Inflammatory macrophage treated with lipopolysaccharide for 1 hour (primary cell): ENCODE measurements around the gene VTI1A.

ENCODE experiments used
- DNase-seq, 2 donors: peaks; one replicate each; pipeline ENCODE4 v3.0.0-alpha.2; 2020 to 2022

VTI1A gene

DNA sequence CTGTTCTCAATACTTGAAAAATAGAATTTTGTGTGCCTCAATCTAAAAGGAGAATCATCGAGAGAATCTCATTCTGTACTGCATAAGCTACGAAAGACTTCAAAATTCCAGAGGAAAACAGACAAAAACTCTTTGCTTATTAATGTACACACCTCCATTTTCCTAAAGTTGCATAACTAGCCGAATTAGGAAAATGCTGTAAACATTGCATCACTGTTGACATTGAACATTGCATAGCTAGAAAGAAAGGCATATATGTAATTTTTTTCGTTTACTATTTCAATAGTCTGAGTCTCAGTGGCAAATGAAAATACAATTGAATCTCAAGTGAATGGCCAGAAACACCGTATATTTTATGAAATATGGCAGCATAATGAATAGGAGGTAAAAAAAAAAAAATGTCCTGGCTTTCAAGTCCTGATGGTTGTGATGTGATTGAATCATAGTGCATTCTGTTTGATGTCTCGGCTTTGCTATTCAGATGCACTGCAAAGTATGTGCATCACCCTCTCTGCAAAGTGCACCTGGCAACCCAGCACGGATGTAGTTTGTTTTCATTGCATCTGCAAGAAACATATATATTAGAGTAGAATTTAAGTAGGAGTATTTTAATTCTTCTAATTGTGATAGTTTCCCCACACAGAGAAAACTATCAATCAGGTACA lies 196.7 kb downstream of the VTI1A start:
- peak in 1 of 2 donors; percentile 7 for DNase-seq

- no peak for DNase-seq
These were observed 197.2 kb downstream of the VTI1A start for GRCh38 chr10:112644265-112644645.

DNA sequence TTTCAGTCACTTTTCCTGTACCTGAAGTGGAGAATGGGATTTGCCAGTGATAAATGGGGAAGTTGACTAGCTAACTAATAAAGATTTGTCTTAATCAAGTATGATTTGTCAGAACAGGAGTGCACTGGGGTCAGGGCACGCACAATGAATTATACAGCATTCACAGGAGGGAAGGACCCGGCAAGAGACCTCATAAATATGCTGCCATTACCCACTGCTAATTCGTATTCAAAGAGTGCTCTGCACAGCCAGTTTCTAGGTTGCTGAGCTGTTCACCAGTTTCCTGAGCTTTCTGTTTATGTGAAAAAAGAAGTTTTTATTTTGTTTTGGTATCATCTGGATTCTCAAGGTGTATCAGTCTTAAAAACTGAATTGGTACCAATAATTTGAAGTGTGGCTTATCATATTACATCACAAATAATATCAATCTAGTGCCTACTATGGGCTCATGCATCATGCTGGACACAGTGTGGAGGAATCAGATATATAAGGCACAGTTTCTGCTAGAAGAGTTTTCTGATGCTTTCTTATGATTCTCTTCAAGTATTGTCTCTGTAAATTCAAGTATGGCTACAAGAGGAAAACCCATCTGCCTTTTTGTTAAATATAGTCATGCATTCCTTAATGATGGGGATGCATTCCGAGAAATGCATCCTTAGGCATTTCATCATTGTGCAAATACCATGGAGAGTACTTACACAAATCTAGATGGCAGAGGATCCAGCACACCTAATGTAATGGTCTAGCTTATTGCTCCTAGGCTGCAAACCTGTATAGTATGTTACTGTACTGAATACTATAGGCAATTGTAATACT lies 202.2 kb downstream of the VTI1A start:
- DNase-seq: no peak

DNA sequence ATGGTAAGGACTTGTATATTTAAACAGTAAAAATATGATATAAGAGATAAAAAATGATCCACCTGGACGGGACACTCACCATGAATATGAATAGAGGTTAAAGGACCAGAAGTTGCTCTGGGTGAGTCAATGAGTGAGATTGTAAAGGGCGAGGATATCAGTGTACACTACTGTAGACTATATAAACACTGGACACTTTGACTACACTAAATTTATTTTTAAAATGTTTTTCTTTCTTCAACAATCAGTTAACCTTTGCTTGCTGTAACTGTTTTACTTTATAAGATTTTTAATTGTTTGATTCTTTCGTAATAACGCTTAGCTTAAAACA lies 202.8 kb downstream of the VTI1A start:
- no peak for DNase-seq

DNA sequence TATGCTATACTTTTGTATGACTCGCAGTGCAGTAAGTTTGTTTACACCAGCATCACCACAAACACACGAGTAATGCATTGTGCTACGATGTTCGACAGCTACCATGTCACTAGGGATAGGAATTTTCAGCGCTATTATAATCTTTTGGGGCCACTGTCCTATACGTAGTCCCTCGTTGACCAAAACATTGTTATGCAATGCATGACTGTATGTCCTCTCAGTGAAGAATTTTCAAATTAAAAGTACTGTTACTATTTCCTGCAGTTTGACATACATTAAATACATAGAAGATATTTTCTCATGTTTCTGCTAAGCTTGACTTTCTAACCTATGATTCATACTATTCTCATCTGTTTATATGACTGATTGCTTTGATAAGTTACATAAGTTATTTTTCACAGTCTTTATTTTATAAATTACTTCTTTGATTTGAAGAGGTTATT lies 203.6 kb downstream of the VTI1A start:
- DNase-seq: no peak

GRCh38 chr10:112653215-112653614 lies 206.2 kb downstream of the VTI1A start:
- DNase-seq: no peak

- no peak for DNase-seq
These were observed 206.8 kb downstream of the VTI1A start for GRCh38 chr10:112653851-112654250.

DNA sequence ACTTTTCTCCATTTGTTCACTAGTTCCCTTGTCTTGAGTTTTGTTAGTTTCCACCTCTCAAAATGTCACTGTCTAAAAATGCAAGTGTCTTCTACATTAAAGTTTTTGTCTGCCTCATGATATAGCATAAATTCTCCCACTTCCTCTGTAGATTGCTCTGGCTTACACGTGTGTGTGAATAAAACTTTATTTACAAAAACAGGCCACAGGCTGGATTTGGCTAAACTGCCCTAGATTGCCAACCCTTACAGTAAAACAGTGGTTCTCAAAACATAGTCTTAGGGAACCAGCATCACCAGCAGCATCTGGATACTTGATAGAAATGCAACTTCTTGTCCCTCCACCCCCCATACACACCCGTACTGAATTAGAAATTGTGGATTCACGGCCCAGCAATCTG lies 207.8 kb downstream of the VTI1A start:
- no peak for DNase-seq

GRCh38 chr10:112655722-112656121 lies 208.7 kb downstream of the VTI1A start:
- no peak for DNase-seq

GRCh38 chr10:112658465-112658864 lies 211.4 kb downstream of the VTI1A start:
- no peak for DNase-seq

DNA sequence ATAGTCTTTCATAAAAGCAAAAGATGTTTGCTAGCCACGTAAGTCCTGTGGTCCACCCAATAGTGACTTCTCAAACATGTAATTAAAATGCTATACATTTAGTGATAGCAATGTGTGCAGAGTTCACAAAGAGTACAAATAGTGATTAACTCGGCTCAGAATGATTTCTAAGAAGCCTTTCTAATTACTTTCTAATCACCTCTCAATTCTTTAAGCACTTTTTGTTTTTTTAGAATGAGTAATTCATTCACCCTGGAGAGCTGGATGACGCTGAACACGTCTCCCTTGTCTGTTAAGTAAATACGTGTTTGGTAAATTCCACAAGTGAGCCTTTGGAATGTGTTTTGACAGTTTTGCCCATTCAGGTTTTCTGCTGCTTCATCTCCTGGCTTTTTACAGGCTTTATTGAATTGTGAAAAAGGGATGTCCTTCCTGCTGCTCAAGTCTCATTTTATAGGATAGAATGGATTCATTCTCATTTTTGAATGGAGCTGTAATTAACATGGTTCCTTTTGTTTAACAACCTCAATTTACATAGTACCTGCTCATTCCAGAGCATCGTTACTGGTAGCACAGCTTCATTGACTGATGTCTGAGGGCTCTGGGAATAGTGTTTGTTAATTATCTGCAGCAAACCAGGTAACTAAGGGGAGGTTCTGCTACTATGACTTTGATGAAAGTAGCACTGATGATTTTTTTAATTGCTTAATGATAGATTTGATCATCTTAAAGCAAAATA lies 212.1 kb downstream of the VTI1A start:
- no peak for DNase-seq

DNA sequence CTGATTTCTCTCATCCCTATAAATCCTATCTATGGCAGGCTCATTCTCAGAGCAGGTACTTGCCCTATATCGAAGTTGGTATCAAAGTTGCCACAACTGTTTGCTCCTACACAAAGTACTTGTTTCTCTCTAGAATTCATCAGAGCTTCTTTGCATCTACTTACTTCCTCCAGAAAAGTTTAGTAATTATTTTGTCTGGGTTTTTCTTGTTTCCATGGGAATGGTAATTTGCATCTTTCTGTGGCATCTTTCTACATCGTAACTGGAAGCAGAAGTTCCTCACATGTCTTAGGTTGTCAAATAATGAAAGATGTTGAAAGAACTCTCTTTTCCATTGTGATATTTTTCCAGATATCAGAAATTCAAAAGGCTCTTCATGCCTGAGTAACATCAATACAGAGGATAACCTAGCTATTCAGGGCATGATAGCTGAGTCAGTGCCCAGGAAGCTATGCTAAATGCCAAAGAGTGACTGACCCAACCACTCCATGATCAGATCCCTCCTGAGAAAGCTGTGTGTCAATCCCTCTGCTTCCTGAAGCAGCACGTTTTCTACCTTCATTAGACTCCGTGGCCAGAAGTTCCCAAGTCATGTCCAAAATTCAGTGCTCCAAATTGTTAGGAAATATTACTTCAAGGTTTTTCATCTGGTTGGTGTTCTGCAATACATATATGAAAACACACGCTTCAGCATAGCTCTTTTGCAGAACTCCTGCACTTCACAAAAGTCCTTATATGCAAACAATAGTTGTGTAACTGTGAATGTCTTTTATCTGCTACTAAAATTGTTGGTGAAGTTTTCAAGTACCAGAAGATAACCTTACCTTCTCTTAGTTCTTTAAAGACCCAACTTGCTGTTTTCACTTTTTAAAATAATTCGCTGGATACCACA lies 216.5 kb downstream of the VTI1A start:
- DNase-seq: peak; percentile 88 to 90

DNA sequence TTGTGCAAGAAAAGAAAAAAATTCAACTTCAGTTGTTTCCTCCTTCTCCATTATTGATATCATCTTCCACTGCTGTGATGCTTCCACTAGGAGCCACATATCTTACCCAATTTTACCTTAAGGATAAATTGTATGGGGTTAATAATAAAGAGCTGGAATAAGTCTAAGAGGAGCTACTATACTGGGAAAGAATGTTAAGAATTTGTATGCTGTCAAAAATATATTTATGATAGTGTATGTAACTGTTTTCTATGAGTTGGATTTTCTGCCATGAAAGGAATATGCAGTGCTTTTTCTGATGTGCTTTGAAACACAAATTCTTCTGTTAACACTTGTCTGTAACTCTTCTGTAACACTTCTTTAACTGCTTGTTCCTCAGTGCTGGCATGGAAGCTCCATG lies 219.1 kb downstream of the VTI1A start:
- DNase-seq: no peak

GRCh38 chr10:112669989-112670388 lies 223.0 kb downstream of the VTI1A start:
- DNase-seq: no peak

- no peak for DNase-seq
These were observed 224.7 kb downstream of the VTI1A start for GRCh38 chr10:112671743-112672142.

DNA sequence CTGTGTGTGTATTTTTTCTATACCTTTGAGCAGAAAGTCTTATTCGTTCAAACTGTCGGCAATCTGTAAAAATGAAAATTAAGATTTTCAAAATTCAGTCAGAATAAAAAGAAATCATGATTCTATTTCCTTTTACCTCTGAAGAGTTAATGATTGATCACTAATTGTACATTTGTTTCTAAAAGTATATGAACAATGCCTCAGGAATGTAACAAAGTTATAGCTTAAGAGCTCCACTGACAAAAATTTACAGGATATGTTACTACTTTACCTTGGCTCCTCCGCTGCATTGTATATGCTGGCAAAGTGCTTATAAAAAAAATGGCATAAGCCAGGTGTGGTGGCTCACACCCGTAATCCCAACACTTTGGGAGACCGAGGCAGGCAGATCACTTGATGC lies 225.7 kb downstream of the VTI1A start:
- no peak for DNase-seq

- no peak for DNase-seq
These were observed 228.6 kb downstream of the VTI1A start for GRCh38 chr10:112675560-112676083.

GRCh38 chr10:112677689-112678088 lies 230.7 kb downstream of the VTI1A start:
- no peak for DNase-seq

- no peak for DNase-seq
These were observed 231.6 kb downstream of the VTI1A start for GRCh38 chr10:112678581-112678980.

GRCh38 chr10:112678987-112679386 lies 232.0 kb downstream of the VTI1A start:
- DNase-seq: no peak

DNA sequence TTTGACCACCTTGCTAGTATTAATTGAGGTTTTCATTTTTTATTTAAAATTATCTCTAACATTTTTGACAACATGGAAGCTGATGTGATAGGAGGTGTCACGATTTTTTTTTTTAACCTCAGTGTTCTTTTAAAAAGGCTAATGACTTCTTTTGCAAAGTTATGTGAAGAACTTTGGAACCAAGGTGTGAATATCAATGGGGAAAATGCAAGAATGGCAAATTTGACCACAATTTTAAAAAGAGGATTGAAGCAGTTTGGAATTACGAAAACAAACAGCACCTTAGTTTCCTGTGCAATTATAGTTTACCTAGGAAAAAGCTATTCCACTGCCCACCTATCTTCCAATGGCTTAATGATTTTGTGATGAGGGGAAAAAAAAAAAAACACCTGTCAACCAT lies 232.4 kb downstream of the VTI1A start:
- DNase-seq: no peak

DNA sequence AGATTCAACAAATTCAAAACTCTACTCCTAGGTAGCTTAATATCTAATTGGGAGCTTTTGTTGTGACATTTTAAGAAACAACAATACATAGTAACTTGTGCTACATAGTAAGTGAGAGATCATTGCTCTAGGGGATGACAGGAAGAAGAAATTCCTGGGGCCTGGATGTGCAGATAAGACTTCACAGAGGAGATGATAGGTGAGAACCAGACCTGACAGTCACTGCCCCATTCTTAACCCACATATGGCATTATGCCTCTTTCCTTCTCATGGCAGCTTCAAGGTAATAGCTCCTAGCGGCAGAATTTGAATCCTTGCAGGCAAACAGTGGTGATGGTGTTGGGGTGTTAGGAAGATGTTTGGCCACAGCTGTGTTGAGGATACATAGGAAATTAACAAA lies 233.6 kb downstream of the VTI1A start:
- no peak for DNase-seq

- no peak for DNase-seq
These were observed 240.6 kb downstream of the VTI1A start for GRCh38 chr10:112687647-112688046.
